ENCODE measurements around the gene SIPA1L3. TPM values are rescaled to one million over a fixed set of nuclear protein-coding genes. Genes with fewer than 3 reads are reported as not detected.

The SIPA1L3 gene
- total and polyA plus RNA-seq, 8 donors = 19.7 to 44.8 (median 25.8) TPM

- H3K9me3 ChIP-seq = no peaks in the 10 kb centered on the region
- H3K4me1 ChIP-seq = no peaks in the 10 kb centered on the region
- DNase-seq (no peak), ATAC-seq (no peak), FAIRE-seq (no peak)
- 55 to 60% methylated on average over 13 to 26 of the region's 26 CpGs for WGBS, 2 donors
- TF ChIP-seq, protein P1, sequence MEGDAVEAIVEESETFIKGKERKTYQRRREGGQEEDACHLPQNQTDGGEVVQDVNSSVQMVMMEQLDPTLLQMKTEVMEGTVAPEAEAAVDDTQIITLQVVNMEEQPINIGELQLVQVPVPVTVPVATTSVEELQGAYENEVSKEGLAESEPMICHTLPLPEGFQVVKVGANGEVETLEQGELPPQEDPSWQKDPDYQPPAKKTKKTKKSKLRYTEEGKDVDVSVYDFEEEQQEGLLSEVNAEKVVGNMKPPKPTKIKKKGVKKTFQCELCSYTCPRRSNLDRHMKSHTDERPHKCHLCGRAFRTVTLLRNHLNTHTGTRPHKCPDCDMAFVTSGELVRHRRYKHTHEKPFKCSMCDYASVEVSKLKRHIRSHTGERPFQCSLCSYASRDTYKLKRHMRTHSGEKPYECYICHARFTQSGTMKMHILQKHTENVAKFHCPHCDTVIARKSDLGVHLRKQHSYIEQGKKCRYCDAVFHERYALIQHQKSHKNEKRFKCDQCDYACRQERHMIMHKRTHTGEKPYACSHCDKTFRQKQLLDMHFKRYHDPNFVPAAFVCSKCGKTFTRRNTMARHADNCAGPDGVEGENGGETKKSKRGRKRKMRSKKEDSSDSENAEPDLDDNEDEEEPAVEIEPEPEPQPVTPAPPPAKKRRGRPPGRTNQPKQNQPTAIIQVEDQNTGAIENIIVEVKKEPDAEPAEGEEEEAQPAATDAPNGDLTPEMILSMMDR (IDR thresholded peaks at IDR 0.05) = no peak
- no peak overlapping the region for H3K4me3 ChIP-seq
- H3K27ac ChIP-seq = no peak overlapping the region
- H3K27me3 ChIP-seq = no peaks in the 10 kb centered on the region
- H3K36me3 ChIP-seq = no peaks in the 10 kb centered on the region
- intact Hi-C loops (cut with DNase I) = no loop called here
Measured at GRCh38 chr19:38216785-38217641, 310.0 kb downstream of the SIPA1L3 start.

- TF ChIP-seq, protein P1 (IDR thresholded peaks at IDR 0.05) = no peak
- H3K4me3 ChIP-seq = no peak overlapping the region
- 83 to 88% methylated on average over 3 of the region's 3 CpGs for WGBS, 2 donors
- H3K4me1 ChIP-seq = no peaks in the 10 kb centered on the region
- no peak overlapping the region for H3K27ac ChIP-seq
- no peaks in the 10 kb centered on the region for H3K9me3 ChIP-seq
- intact Hi-C loops (cut with DNase I) = no loop called here
- FAIRE-seq = no peak
- H3K36me3 ChIP-seq = no peaks in the 10 kb centered on the region
- peaks cover 0 to 6% (median 0%) of the 10 kb centered on the region in 4 donors for H3K27me3 ChIP-seq
- DNase-seq = no peak
- no peak for ATAC-seq
Measured at GRCh38 chr19:38218204-38218603, 311.2 kb downstream of the SIPA1L3 start.

DNA sequence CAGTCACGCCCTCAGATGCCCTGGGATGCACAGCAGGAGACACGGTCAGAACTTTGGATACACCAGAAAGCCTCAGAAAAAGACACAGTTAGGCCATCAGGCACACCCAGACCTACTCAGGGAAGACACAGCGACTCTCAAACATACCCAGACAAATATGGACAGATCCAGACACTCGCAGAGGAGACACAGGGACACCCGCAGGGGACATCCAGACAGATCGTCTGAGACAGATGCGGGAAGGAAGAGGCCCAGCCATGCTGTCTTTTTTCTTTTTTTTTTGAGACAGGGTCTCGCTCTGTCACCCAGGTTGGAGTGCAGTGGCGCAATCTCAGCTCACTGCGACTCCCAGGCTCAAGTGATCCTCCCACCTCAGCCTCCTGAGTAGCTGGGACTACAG is 312.2 kb downstream of the SIPA1L3 start:
- Histone ChIP-seq H3K27me3 (peaks cover 0 to 7% (median 0%) of the 10 kb centered on the region in 4 donors), H3K9me3 (no peaks in the 10 kb centered on the region), H3K4me3 (no peak overlapping the region), H3K27ac (no peak overlapping the region), H3K4me1 (peaks cover 0 to 3% (median 0%) of the 10 kb centered on the region in 3 donors), H3K36me3 (no peaks in the 10 kb centered on the region)
- ATAC-seq = no peak
- FAIRE-seq = no peak
- TF ChIP-seq, protein P1 (IDR thresholded peaks at IDR 0.05) = no peak
- intact Hi-C loops (cut with DNase I) = no loop called here
- WGBS, 2 donors = 84 to 91% methylated on average over 9 to 10 of the region's 10 CpGs
- no peak for DNase-seq

DNA sequence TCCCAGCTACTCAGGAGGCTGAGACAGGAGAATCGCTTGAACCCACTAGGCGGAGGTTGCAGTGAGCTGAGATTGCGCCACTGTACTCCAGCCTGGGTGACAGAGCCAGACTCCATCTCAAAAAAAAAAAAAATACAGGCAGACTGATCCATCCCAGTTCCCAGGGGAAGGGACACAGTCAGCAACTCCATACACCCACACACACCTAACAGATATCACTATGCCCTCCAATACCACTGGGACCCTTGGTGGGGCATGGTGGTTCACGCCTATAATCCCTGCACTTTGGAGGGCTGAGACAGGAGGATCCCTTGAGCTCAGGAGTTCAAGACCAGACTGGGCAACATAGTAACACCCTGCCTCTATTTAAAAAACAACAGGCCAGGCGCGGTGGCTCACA is 314.4 kb downstream of the SIPA1L3 start:
- H3K4me3 ChIP-seq = no peak overlapping the region
- peaks cover 0 to 3% (median 0%) of the 10 kb centered on the region in 3 donors for H3K4me1 ChIP-seq
- no peak for DNase-seq
- ATAC-seq = no peak
- WGBS, 2 donors = 90 to 95% methylated on average over 6 of the region's 6 CpGs
- H3K9me3 ChIP-seq = no peaks in the 10 kb centered on the region
- no peak overlapping the region for H3K27ac ChIP-seq
- no peak for FAIRE-seq
- H3K36me3 ChIP-seq = no peaks in the 10 kb centered on the region
- TF ChIP-seq, protein P1 (IDR thresholded peaks at IDR 0.05) = no peak
- H3K27me3 ChIP-seq = peaks cover 0 to 7% (median 0%) of the 10 kb centered on the region in 4 donors
- intact Hi-C loops (cut with DNase I) = no loop called here

All from pancreas (tissue), 10 donors.